ENCODE results near the gene DDX25.

The DDX25 gene

DNA sequence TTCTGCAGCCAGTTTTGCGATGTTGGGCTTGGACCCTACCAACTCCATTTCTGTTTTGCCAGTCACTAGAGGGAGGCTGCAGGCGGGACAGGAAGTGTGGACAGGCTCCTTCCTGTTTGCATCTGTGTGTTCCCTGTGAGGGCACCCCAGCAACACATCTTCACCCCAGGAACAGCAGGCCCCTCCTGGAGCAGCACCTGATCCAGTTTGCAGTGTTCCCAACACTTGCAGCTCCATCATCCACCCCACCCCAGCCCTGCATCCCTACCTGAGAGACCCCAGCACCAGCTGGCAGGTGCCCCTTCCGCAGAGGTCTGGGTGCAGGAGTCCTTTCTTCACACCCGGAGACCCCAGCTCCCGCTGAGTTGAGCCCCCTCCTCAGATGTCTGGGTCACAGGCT is 34.1 kb downstream of the DDX25 start:
- no peak for DNase-seq

- no peak for DNase-seq
Observed at GRCh38 chr11:125939081-125939521, 34.8 kb downstream of the DDX25 start.

DNA sequence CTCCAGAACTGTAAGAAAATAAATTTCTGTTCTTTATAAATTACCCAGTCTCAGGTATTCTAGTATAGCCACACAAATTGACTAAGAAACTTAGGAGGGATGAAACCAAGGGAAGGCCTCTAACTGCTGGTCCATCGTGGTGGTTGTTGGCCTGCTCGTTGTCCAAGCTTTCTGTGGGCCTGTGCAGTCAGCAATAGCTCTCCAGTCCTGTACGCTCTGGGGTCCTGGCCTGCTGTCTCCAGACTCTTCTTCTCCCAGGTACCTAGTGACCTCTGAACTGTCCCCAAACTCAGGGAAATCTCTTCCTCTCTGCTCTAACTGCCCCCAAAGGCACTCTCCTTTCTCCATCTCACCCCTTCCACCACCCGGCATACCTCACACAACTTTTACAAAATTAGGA is 35.8 kb downstream of the DDX25 start:
- DNase-seq, result no peak

DNA sequence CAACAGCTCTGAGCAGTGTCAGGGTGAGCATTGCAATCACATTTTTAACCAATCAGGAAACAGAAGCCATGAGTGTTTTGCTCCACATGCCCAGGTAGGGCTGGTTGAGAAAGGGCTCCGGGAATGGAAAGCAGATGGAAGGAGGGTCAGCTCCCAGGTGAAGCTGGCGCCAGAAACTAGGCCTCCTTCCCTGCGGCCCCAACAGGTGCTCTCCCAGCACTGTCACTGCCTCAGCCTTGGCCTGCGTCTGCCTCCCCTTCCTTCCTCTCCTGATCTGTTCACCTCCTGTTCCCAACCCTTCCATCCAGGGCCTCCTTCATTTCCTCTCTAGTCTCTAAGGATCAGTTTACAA is 36.9 kb downstream of the DDX25 start:
- DNase-seq, result no peak

DNA sequence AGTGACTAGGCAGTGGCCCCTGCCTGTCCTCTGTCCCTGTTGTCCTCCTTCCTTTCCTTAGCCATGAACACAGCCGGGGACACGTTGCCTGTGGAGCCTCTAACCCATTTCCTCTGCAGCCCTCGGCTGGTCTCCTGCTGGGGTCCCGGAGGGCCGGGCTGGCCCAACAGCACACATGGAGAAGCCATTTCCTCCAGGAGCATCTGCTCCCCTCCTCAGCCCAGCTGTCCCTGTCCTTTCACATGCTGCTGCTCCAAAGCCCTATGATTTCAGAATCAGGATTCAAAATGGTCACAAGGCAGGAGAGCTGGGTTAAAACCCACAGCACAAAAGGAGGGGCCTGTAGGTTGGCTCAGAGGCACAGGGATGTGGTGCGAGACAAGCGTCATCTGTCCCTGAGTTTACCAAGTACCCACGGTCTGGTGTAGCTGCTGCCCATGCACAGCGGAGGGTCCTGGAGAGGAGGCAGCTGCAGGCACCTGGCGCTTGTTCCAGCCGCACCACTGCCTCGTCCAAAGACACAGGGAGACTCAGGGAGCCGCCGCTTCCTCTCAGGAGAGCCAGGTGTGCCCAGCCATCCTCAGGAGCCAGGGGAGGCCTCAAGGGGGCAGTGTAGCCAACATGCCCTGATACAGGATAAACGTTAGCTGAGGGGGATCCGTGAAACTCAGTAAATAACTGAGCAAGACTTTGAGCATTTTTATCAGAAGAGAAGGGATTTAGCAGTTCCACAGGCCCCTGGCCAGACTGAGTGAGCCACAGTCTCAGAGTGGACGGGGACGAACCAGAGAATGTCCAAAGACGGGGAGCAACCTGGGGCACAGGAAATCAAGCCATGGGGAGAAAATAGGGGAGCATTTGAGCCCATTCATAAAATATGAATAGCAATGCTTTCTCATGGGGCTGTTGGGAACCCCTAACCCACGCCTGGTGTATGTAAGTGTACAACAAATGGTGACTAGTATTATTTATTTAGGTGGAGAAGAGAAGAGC is 37.6 kb downstream of the DDX25 start:
- DNase-seq, result peak; percentile 94

DNA sequence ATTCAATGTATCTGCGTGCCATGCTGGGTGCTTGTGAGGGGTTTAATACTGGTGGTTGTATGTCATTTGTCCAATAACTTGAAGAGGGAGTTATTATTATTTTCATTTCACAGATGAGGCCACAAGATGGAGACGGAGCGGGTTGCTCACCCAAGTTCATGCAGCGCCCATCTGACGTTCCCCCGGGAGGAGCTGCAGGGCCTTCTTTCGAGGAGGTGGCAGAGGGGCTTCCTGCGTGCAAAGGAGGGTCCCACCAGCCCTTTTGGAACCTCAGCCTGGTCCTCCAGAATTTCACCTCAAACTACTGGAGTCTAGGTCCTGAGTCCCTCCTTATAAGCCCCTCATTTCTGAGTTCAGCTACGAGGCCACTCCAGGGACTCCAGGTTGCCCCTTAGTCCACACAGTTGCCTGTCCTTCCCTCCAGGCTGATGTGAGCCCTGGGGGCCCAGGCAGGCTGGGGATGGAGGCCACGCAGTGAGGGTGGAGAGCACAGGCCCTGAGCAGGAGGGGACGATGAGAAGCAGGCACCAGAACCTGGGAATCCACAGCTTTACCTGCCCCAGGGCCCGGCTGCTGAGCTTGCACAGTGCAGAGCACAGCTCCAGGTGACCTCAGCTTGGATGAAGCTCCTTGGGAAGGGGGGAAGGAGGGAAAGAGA is 38.6 kb downstream of the DDX25 start:
- DNase-seq, result no peak

DNA sequence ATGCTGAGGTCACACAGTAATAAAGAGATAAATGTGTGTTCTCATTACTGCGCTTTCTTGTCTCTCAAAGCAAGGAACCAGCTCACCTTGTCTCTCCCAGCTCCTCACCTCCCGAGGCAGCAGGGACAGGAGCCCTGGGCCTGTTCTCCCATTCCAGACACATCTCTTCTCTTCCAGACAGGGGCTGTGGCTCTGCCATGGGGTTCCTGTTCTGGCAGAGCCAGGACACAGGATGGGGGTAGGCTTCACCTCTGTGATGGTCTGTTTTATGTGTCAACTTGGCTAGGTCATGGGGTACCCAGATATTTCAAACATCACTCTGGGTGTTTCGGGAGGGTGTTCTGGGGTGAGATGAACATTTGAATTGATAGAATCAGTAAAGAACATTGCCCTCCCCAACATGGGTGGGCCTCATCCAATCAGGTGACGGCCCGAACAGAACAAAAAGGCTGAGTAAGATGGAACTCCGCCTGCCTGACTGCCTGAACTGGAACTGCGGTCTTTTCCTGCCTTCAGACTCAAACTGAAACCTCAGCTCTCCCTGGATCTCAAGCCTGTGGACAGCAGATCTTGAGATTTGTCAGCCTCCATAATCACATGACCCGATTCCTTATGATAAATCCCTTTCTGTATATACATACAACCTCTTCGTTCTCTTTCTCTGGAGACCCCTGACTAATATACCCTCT is 39.5 kb downstream of the DDX25 start:
- no peak for DNase-seq

GRCh38 chr11:125944350-125945010 is 40.2 kb downstream of the DDX25 start:
- DNase-seq, result no peak

DNA sequence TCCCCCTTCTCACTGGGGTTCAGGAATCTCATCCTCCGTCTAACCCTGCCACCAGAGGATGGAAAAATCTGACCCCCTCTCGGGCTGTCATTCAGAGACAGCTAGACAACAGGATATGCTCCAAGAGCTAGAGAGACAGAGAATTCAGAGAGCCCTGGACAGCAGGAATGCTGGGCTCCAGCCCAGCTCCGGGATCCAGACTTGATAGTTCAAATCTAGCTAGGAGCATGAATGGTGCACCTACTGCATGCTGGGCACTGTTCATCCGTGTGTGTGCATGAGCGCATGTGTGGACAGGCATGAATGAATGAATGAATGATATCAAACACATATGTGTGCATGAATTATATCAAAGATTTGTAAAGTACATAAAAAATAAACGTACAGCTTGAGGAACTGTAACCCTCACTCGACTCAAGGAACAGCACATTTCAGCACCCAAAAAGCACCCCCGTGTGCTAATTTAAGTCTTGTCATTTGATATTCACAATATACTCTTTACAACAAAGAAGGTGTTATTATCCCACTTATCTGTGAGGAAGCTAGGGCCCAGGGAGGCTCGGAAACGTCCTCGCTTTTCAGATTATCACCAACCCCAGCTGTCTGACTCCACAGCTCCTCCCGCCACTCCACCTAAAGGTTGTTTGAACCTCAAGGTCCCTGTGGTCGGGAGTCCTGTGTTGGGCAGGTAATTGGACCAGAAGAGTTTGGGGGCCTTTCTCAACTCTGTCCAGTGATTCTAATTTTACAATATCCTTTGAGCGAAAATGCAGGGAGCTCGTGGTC is 40.9 kb downstream of the DDX25 start:
- no peak for DNase-seq

GRCh38 chr11:125945797-125946520 is 41.7 kb downstream of the DDX25 start, which contains the start of gene VSIG10L2:
Gene VSIG10L2 (plus strand): TSS chr11:125946044. CDS start chr11:125946056, 12 bp downstream.
- DNase-seq, result no peak

- no peak for DNase-seq
Observed at GRCh38 chr11:125946712-125947418, 42.6 kb downstream of the DDX25 start.

- DNase-seq, result no peak
Observed at GRCh38 chr11:125947419-125948277, 43.3 kb downstream of the DDX25 start.

DNA sequence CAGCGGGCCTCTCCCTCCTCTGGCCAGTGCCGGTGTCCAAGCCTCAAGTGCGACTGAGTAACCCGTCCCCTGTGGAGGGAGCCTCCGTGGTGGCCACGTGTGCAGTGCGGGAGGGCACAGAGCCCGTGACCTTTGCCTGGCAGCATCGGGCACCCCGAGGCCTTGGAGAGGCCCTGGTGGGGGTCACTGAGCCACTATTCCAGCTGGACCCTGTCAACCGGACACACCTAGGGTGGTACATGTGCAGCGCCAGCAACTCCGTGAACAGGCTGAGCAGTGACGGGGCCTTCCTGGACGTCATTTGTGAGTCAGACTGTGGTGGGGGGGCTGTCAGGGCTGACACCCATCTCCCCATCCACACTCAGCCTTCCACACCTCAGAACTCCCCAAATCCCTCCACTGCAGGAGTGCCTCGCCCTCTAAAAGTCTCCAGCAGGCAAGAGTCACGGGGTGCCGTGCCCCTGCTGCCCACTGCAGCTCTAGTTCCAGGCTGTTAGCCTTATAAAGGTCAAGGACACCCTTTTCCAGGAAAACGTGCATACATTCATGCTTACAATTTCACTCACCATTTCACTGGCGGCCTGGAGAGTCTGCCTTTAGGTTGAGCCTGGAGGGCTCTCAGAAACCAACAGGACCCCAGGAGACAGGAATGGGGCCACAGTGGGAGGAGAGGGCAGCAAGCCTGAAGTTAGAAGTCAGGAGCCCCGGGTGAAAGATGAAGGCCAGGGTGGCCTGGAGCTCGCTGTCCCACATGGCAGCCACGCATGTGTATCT is 44.2 kb downstream of the DDX25 start:
- no peak for DNase-seq

GRCh38 chr11:125949271-125950177 is 45.2 kb downstream of the DDX25 start:
- no peak for DNase-seq

- DNase-seq, result no peak
Observed at GRCh38 chr11:125950178-125950490, 45.8 kb downstream of the DDX25 start.

- no peak for DNase-seq
Observed at GRCh38 chr11:125950696-125951651, 46.7 kb downstream of the DDX25 start.

GRCh38 chr11:125951731-125952130 is 47.4 kb downstream of the DDX25 start:
- no peak for DNase-seq

All from NCI-H1105 treated with DMSO at 0.1 percent for 48 hours (cell line).